ENCODE measurements around the gene ATXN7L3B. TPM values are rescaled to one million over a fixed set of nuclear protein-coding genes. Genes with fewer than 3 reads are reported as not detected.

The ATXN7L3B gene
- total RNA-seq, 4 donors from 2014 or later: 14.9 to 18.6 (median 17.0) TPM

GRCh38 chr12:74551291-74551690 is 13.7 kb downstream of the ATXN7L3B start:
- TF ChIP-seq CTCF (IDR thresholded peaks at IDR 0.05): no peak
- DNase-seq (ENCODE audit: low spot score): no peak
- no peak for ATAC-seq (ENCODE audit: low FRiP score)

- no peak for ATAC-seq (ENCODE audit: low FRiP score)
- no peak for TF ChIP-seq CTCF (IDR thresholded peaks at IDR 0.05)
- no peak for DNase-seq (ENCODE audit: low spot score)
Observed at GRCh38 chr12:74552201-74552600, 14.6 kb downstream of the ATXN7L3B start.

GRCh38 chr12:74559728-74560127 is 22.1 kb downstream of the ATXN7L3B start:
- DNase-seq (ENCODE audit: low spot score) (no peak), ATAC-seq (ENCODE audit: low FRiP score) (no peak)
- no peak for TF ChIP-seq CTCF (IDR thresholded peaks at IDR 0.05)

- no peak for DNase-seq (ENCODE audit: low spot score)
- no peak for TF ChIP-seq CTCF (IDR thresholded peaks at IDR 0.05)
- no peak for ATAC-seq (ENCODE audit: low FRiP score)
Observed at GRCh38 chr12:74563927-74564326, 26.3 kb downstream of the ATXN7L3B start.

- no peak for TF ChIP-seq CTCF (IDR thresholded peaks at IDR 0.05)
- ATAC-seq (ENCODE audit: low FRiP score) (no peak), DNase-seq (ENCODE audit: low spot score) (no peak)
Observed at GRCh38 chr12:74578486-74578885, 40.9 kb downstream of the ATXN7L3B start.

- no peak for ATAC-seq (ENCODE audit: low FRiP score)
- no peak for TF ChIP-seq CTCF (IDR thresholded peaks at IDR 0.05)
- no peak for DNase-seq (ENCODE audit: low spot score)
Observed at GRCh38 chr12:74579446-74579845, 41.8 kb downstream of the ATXN7L3B start.

GRCh38 chr12:74579981-74580380 is 42.3 kb downstream of the ATXN7L3B start:
- TF ChIP-seq CTCF (IDR thresholded peaks at IDR 0.05): no peak
- ATAC-seq (ENCODE audit: low FRiP score) (no peak), DNase-seq (ENCODE audit: low spot score) (no peak)
